ENCODE measurements around the gene TNN.

The TNN gene

GRCh38 chr1:175114996-175115395, 47.4 kb downstream of the TNN start:
- no peak for DNase-seq

- no peak for DNase-seq
Measured at GRCh38 chr1:175116210-175116798, 48.7 kb downstream of the TNN start.

GRCh38 chr1:175116903-175117302, 49.3 kb downstream of the TNN start:
- no peak for DNase-seq

- DNase-seq, result no peak
Measured at GRCh38 chr1:175118375-175119367, 51.0 kb downstream of the TNN start.

- DNase-seq, result no peak
Measured at GRCh38 chr1:175120511-175120910, 52.9 kb downstream of the TNN start.

- DNase-seq, result no peak
Measured at GRCh38 chr1:175124861-175125260, 57.2 kb downstream of the TNN start.

DNA sequence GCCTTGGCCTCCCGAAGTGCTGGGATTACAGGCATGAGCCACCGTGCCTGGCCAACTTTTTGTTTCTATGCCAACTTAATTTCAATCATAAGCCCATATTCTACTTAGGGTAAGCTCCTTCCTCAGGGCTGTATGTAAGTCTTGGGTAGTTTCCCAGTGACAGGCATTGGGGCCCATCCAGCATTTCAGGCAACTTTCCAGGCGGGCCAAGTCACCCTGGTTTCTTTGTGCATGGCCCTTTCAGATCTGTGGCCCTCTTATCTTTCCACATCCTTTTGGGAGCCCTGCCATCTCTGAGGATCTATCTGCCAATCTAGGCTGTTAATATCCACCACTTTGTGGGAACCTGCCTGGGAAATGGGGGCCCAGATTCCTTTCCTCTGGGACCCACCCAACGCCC, 58.7 kb downstream of the TNN start:
- no peak for DNase-seq

- DNase-seq, result no peak
Measured at GRCh38 chr1:175127565-175127964, 59.9 kb downstream of the TNN start.

- DNase-seq, result no peak
Measured at GRCh38 chr1:175128523-175128922, 60.9 kb downstream of the TNN start.

- no peak for DNase-seq
Measured at GRCh38 chr1:175129182-175129581, 61.5 kb downstream of the TNN start.

- DNase-seq, result no peak
Measured at GRCh38 chr1:175129644-175129996, 62.0 kb downstream of the TNN start.

GRCh38 chr1:175129997-175130648, 62.5 kb downstream of the TNN start:
- peak; percentile 19 for DNase-seq

DNA sequence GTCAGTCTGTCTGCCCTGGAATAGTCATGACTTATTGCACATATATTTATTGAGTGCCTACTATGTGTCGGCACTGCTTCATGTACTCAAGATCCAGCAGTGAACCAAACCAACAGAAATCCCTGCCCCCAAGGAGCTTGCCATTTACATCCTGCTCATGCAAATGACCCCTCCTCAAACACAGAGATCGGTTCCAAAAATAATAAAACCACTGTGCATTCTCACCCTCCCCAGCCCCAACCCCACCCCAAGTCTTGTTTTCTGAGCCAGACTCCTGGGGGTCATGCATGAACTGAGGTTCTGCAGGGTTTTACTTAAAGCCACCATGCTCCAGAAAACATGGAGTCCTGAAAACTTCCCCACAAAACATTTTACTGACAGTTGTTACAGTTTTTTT, 63.0 kb downstream of the TNN start:
- DNase-seq, result no peak

- no peak for DNase-seq
Measured at GRCh38 chr1:175131095-175131494, 63.5 kb downstream of the TNN start.

GRCh38 chr1:175132436-175132835, 64.8 kb downstream of the TNN start:
- no peak for DNase-seq

DNA sequence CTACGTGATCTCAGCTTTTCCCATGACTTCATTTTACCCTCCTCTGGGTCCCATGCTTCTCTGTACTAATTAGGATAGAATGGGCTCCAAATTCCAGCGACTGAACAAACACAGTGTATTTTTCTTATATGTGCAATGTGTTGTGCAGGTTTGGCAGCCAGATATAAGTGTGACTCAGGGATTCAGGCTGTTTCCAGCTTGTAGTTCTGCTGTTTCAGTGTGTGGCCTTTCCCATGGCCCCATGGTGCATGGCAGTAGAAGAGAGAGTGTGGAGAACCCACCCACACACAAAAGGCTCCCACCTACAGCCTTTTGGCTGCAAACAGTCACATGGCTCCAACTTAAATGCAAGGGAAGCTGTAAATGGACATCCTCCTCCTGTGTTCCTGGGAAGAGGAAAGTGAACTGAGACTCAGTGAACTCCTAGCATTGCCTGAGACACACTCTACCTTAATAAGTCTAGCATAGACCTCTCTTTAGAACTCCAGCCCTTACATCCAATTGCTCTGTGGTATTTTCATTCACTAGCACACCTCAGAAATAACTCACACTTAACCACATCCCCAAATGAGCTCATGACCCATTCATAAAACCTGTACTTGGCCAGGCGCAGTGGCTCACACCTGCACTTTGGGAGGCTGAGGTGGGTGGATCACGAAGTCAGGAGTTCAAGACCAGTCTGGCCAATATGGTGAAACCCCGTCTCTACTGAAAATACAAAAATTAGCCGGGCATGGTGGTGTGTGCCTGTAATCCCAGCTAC, 66.2 kb downstream of the TNN start:
- DNase-seq, result no peak

- no peak for DNase-seq
Measured at GRCh38 chr1:175134500-175134899, 66.9 kb downstream of the TNN start.

DNA sequence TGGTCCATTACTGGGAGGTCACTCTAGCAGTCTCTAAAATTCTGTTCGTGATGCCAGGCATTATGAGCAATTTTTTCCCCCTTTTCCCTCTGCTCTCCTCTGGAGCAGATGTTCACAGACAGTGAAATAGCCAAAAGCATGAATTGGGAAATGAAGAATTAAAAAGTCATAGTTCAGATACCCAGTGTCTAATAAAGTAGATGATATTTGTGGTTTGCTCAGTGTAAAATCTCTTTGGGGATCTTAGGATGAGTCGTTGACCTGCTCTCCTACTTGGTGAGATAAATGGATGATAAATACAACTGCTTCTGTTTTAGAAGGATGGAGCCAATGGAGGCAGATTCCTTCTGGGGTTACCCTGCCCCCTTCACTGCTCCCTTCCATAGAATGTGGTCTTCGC, 68.6 kb downstream of the TNN start:
- no peak for DNase-seq

DNA sequence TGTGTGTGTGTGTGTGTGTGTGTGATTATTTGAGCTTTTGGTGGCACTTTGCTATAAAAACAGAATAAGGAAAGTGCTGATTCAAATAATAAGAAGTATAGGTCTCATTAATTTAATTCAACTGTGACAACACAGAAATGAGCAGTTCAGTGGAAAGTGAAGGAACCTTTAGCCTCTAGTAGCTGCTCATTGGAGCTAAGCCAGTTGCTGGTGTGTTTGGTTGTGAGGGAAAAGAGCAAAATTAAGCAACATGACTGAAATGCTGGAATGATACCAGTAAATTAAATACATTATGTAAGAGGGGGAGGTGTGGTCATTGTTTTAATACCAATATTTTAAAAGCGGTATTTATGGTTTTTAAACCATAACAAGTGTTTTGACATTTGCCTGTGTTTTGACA, 69.7 kb downstream of the TNN start:
- no peak for DNase-seq

DNA sequence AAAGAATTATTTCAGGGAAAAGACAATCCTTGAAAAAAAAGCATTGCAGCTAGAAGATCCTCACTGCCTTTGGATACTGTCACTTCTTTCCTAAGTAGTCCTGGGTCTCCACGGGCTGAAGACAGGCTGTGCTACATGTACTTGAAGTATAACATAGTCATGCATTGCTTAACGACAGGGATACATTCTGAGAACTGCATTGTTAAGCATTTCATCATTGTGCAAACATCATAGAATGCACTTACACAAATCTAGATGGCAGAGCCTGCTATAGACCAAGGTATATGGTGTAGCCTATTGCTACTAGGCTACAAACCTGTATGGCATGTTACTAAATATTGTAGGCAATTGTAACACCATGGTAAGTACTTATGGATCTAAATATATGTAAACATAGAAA, 70.9 kb downstream of the TNN start:
- DNase-seq, result no peak

GRCh38 chr1:175145899-175146528, 78.4 kb downstream of the TNN start:
- no peak for DNase-seq

DNA sequence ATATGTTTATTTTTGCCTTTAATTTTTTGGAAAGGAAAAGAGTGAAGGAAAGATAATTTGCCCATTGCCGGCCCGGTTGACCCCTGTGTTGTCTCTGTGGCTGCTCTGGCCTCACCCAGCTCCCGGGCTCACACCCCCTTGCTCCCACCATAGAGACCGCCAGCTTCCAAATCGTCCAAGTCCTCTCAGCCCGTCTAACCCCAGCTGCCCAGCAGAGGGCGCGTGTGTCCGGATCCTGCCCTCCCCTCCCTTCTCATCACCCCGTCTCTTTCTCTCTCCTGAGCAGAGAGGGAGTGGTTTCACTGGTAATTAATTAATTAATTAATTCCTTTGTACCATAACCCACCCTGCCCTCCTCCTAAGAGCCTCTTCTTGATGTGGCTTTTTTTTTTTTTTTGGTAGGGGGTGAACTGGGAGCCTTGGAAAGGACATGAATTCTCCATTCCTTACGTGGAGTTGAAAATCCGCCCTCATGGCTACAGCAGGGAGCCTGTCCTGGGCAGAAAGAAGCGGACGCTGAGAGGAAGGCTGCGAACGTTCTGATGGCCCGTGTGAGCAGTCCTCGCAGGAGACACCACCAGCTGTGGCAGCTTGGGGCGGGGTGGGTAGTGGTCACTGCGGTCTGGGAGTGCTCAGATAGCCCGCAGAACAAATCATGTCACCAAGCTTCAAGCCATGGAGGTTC, 79.0 kb downstream of the TNN start:
- DNase-seq, result peak; percentile 79
